Neural crest cell (in vitro differentiated cells): ENCODE measurements around the gene SLC28A2. TPM values are rescaled to one million over a fixed set of nuclear protein-coding genes. Genes with fewer than 3 reads are reported as not detected.

Source experiments
- DNase-seq: peaks from one replicate; pipeline ENCODE4 v3.0.0; 2021; ENCODE audit warnings: low read depth, mixed read lengths, low spot score
- H3K27ac Mint-ChIP-seq: one replicate; pipeline ENCODE4 v1.8.0; 2021; ENCODE audit warnings: mild to moderate bottlenecking, mixed read lengths; ENCODE audit not compliant: unreplicated experiment
- H3K27me3 Mint-ChIP-seq: 2 replicates; pipeline ENCODE4 v1.8.0; 2021; ENCODE audit warnings: low read depth, mild to moderate bottlenecking, mixed read lengths
- H3K36me3 Mint-ChIP-seq: 2 replicates; pipeline ENCODE4 v1.8.0; 2021; ENCODE audit warnings: low read depth, mild to moderate bottlenecking, mixed read lengths
- H3K4me1 Mint-ChIP-seq: 2 replicates; pipeline ENCODE4 v1.8.0; 2021; ENCODE audit warnings: mixed read lengths
- H3K4me3 Mint-ChIP-seq: one replicate; pipeline ENCODE4 v1.8.0; 2021; ENCODE audit warnings: mild to moderate bottlenecking, mixed read lengths
- H3K9me3 Mint-ChIP-seq: 2 replicates; pipeline ENCODE4 v1.8.0; 2021; ENCODE audit warnings: mixed read lengths
- CTCF ChIP-seq: fragments of 200-600 bp; sonication (generic); conservative IDR thresholded peaks from 2 replicates; pipeline ENCODE4 v1.5.0; 2021; ENCODE audit warnings: antibody characterized with exemption, mild to moderate bottlenecking
- total RNA-seq: library from RNA; stranded (reverse); gene quantifications from 2 replicates; pipeline ENCODE4 v1.2.1, GENCODE V29; 2021

The SLC28A2 gene
- total RNA-seq, 1 donor from 2014 or later, result not detected

GRCh38 chr15:45265506-45265905 is 13.5 kb downstream of the SLC28A2 start:
- Mint-ChIP-seq H3K36me3 (peaks cover 4% of the 10 kb centered on the region), H3K4me3 (no peak overlapping the region), H3K27ac (no peak overlapping the region), H3K27me3 (no peaks in the 10 kb centered on the region), H3K9me3 (peaks cover 6% of the 10 kb centered on the region), H3K4me1 (no peaks in the 10 kb centered on the region)
- DNase-seq, result no peak
- TF ChIP-seq CTCF, result no peak

GRCh38 chr15:45268135-45268534 is 16.1 kb downstream of the SLC28A2 start:
- Mint-ChIP-seq H3K36me3 (peaks cover 4% of the 10 kb centered on the region), H3K9me3 (peaks cover 6% of the 10 kb centered on the region), H3K4me1 (no peaks in the 10 kb centered on the region), H3K27me3 (peaks cover 3% of the 10 kb centered on the region), H3K27ac (no peak overlapping the region), H3K4me3 (no peak overlapping the region)
- no peak for DNase-seq
- TF ChIP-seq CTCF, result no peak

GRCh38 chr15:45274636-45275380 is 22.8 kb downstream of the SLC28A2 start:
- no peak for TF ChIP-seq CTCF
- Mint-ChIP-seq H3K36me3 (no peaks in the 10 kb centered on the region), H3K27ac (no peak overlapping the region), H3K27me3 (peaks cover 6% of the 10 kb centered on the region), H3K9me3 (no peaks in the 10 kb centered on the region), H3K4me3 (no peak overlapping the region), H3K4me1 (peaks cover 12% of the 10 kb centered on the region)
- no peak for DNase-seq

- Mint-ChIP-seq H3K9me3 (no peaks in the 10 kb centered on the region), H3K4me3 (peak overlapping the region; percentile 24), H3K27me3 (peaks cover 11% of the 10 kb centered on the region), H3K4me1 (peaks cover 12% of the 10 kb centered on the region), H3K27ac (no peak overlapping the region), H3K36me3 (no peaks in the 10 kb centered on the region)
- TF ChIP-seq CTCF, result peak; percentile 52
- DNase-seq, result no peak
These were observed 24.8 kb downstream of the SLC28A2 start for GRCh38 chr15:45276831-45277230.

- DNase-seq, result peak; percentile 93
- peak overlapping the region; percentile 89 for H3K27ac Mint-ChIP-seq
- H3K9me3 Mint-ChIP-seq, result no peaks in the 10 kb centered on the region
- peaks cover 21% of the 10 kb centered on the region for H3K27me3 Mint-ChIP-seq
- H3K4me1 Mint-ChIP-seq, result peaks cover 12% of the 10 kb centered on the region
- H3K4me3 Mint-ChIP-seq, result peak overlapping the region; percentile 88
- TF ChIP-seq CTCF, result no peak
- H3K36me3 Mint-ChIP-seq, result no peaks in the 10 kb centered on the region
These were observed 27.1 kb downstream of the SLC28A2 start for GRCh38 chr15:45279024-45279698.
